Measurements from ENCODE around the gene CSNK1E. TPM values are rescaled to one million over a fixed set of nuclear protein-coding genes. Genes with fewer than 3 reads are reported as not detected.

Gene CSNK1E
- total and polyA plus RNA-seq, 2 of the 4 experiments (the other 2 are of a cell fraction): 116 to 276 TPM

Small RNAs within 50 kb of the gene (microRNA-seq; reads per million reads assigned to microRNA genes)
- not detected for gene RF00017 (ENCODE audit: insufficient read depth, insufficient read length)

Small RNAs within 50 kb of the gene (small RNA-seq; reads per million reads assigned to genes)
- gene RF00017: 0 reads per million in 5 experiments

Other genes with a start within 250 kb of the CSNK1E start
- not detected in 2 replicates for gene SLC16A8, start 233.2 kb downstream of the CSNK1E start, total RNA-seq (2012; rRNA removed)
- gene SLC16A8, start 233.2 kb downstream of the CSNK1E start, polyA plus RNA-seq (2012; rRNA removed): not detected in 2 replicates
- gene BAIAP2L2, start 206.7 kb downstream of the CSNK1E start, total RNA-seq (2012; rRNA removed): 0.18 and 0.28 TPM in 2 replicates
- gene BAIAP2L2, start 206.7 kb downstream of the CSNK1E start, polyA plus RNA-seq (2012; rRNA removed): 0.46 and 0.67 TPM in 2 replicates
- 3.9 and 6.1 TPM in 2 replicates for gene PLA2G6, start 135.6 kb downstream of the CSNK1E start, total RNA-seq (2012; rRNA removed)
- 10.3 TPM in 2 replicates for gene PLA2G6, start 135.6 kb downstream of the CSNK1E start, polyA plus RNA-seq (2012; rRNA removed)
- gene MAFF, start 115.4 kb downstream of the CSNK1E start, total RNA-seq (2012; rRNA removed): 18.3 and 24.2 TPM in 2 replicates
- 25.9 and 29.5 TPM in 2 replicates for gene MAFF, start 115.4 kb downstream of the CSNK1E start, polyA plus RNA-seq (2012; rRNA removed)
- gene TMEM184B, start 44.4 kb downstream of the CSNK1E start, total RNA-seq (2012; rRNA removed): 9.1 and 9.2 TPM in 2 replicates
- gene TMEM184B, start 44.4 kb downstream of the CSNK1E start, polyA plus RNA-seq (2012; rRNA removed): 81.1 and 87.5 TPM in 2 replicates
- gene KCNJ4, start 137.8 kb upstream of the CSNK1E start, total RNA-seq (2012; rRNA removed): not detected in 2 replicates
- not detected in 2 replicates for gene KCNJ4, start 137.8 kb upstream of the CSNK1E start, polyA plus RNA-seq (2012; rRNA removed)
- gene KDELR3, start 150.7 kb upstream of the CSNK1E start, total RNA-seq (2012; rRNA removed): 192 and 224 TPM in 2 replicates
- 120 and 129 TPM in 2 replicates for gene KDELR3, start 150.7 kb upstream of the CSNK1E start, polyA plus RNA-seq (2012; rRNA removed)
- 366 and 371 TPM in 2 replicates for gene DDX17, start 188.9 kb upstream of the CSNK1E start, total RNA-seq (2012; rRNA removed)
- 200 and 240 TPM in 2 replicates for gene DDX17, start 188.9 kb upstream of the CSNK1E start, polyA plus RNA-seq (2012; rRNA removed)

All from IMR-90 (cell line).